ENCODE results near the gene GRK4.

Gene GRK4

GRCh38 chr4:3040452-3041191, 77.3 kb downstream of the GRK4 start:
- no peak for TF ChIP-seq CTCF (IDR thresholded peaks at IDR 0.05; ENCODE audit: borderline replicate concordance, control extremely low read depth, extremely low read depth, insufficient read depth, missing control alignments)
- in situ Hi-C loops (cut with MboI; ENCODE audit: low sequenced_read_pairs, unreplicated experiment) = no loop called here
- DNase-seq (ENCODE audit: low spot score) = peak; percentile 72

- no peak for TF ChIP-seq CTCF (IDR thresholded peaks at IDR 0.05; ENCODE audit: borderline replicate concordance, control extremely low read depth, extremely low read depth, insufficient read depth, missing control alignments)
- peak; percentile 60 for DNase-seq (ENCODE audit: low spot score)
- in situ Hi-C loops (cut with MboI; ENCODE audit: low sequenced_read_pairs, unreplicated experiment) = no loop called here
Measured at GRCh38 chr4:3041192-3042142, 78.1 kb downstream of the GRK4 start.

GRCh38 chr4:3042226-3042625, 78.9 kb downstream of the GRK4 start:
- DNase-seq (ENCODE audit: low spot score) = no peak
- in situ Hi-C loops (cut with MboI; ENCODE audit: low sequenced_read_pairs, unreplicated experiment) = no loop called here
- no peak for TF ChIP-seq CTCF (IDR thresholded peaks at IDR 0.05; ENCODE audit: borderline replicate concordance, control extremely low read depth, extremely low read depth, insufficient read depth, missing control alignments)

GRCh38 chr4:3043282-3044020, 80.1 kb downstream of the GRK4 start:
- no peak for DNase-seq (ENCODE audit: low spot score)
- TF ChIP-seq CTCF (IDR thresholded peaks at IDR 0.05; ENCODE audit: borderline replicate concordance, control extremely low read depth, extremely low read depth, insufficient read depth, missing control alignments) = no peak
- in situ Hi-C loops (cut with MboI; ENCODE audit: low sequenced_read_pairs, unreplicated experiment) = no loop called here

- no peak for TF ChIP-seq CTCF (IDR thresholded peaks at IDR 0.05; ENCODE audit: borderline replicate concordance, control extremely low read depth, extremely low read depth, insufficient read depth, missing control alignments)
- in situ Hi-C loops (cut with MboI; ENCODE audit: low sequenced_read_pairs, unreplicated experiment) = no loop called here
- DNase-seq (ENCODE audit: low spot score) = peak; percentile 46
Measured at GRCh38 chr4:3044870-3045819, 81.8 kb downstream of the GRK4 start.
